Astrocyte of the spinal cord (primary cell): ENCODE measurements around the gene COL11A1.
"Not testable (repeated sequence)": the region's sequence is repeated elsewhere in the genome, so short reads cannot be mapped to it uniquely, and the experiment has no call there.

Source experiments
- DNase-seq: peaks from one replicate; pipeline ENCODE4 v3.0.0; 2011; ENCODE audit warnings: low read depth, low spot score
- H3K4me3 ChIP-seq: 2 replicates; pipeline ENCODE4 v1.5.1; 2011; ENCODE audit warnings: low read depth, mild to moderate bottlenecking, low read length, moderate library complexity
- in situ Hi-C: cut with HindIII; loops from 2 replicates; pipeline ENCODE4 v1.10.0; 2017; ENCODE audit warnings: low sequenced_read_pairs
- TF ChIP-seq, protein P1 (sequence below): IDR thresholded peaks from 2 replicates; pipeline ENCODE4 v1.5.1; 2012; ENCODE audit warnings: low read depth, mild to moderate bottlenecking, low read length, inconsistent platforms

COL11A1 gene

DNA sequence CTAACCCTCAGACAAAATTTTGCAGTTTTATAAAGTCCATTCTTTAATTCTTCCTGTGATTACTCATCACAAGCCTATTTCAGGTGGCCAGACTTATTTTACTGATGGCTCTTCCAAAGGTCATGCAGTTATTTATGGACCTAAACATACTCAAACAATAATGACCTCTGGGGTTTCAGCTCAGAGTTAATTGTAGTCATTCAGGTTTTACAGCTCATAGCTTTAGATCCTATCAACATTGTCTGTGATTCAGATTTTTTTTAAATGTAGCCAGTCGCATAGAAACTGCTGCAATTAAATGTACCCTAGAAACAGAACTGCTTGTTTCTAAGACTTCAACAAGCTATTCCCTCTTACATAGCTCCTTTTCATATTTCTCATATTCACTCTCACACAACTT is 270.8 kb downstream of the COL11A1 start:
- TF ChIP-seq, protein P1, sequence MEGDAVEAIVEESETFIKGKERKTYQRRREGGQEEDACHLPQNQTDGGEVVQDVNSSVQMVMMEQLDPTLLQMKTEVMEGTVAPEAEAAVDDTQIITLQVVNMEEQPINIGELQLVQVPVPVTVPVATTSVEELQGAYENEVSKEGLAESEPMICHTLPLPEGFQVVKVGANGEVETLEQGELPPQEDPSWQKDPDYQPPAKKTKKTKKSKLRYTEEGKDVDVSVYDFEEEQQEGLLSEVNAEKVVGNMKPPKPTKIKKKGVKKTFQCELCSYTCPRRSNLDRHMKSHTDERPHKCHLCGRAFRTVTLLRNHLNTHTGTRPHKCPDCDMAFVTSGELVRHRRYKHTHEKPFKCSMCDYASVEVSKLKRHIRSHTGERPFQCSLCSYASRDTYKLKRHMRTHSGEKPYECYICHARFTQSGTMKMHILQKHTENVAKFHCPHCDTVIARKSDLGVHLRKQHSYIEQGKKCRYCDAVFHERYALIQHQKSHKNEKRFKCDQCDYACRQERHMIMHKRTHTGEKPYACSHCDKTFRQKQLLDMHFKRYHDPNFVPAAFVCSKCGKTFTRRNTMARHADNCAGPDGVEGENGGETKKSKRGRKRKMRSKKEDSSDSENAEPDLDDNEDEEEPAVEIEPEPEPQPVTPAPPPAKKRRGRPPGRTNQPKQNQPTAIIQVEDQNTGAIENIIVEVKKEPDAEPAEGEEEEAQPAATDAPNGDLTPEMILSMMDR, result no peak
- DNase-seq, result no peak
- no peak overlapping the region for H3K4me3 ChIP-seq
- in situ Hi-C loops, result no loop called here

DNA sequence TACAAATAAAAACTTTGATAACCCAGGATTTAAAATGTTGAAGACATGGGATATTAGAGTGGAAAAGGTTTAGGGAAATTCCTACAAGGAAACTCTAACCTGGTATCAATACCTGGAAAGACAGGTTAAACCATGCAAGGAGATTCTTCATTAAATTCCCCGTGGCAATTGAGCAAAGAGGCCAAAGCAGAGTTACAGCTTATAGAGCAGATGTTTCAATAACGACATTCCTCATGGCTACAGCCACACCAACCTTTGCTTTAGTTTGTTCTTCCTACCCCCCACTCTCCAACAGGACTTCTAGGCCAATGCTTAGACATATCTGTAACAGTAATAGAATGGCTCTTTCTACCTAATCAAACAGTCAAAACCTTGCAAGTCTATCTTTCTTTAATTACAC is 271.3 kb downstream of the COL11A1 start:
- TF ChIP-seq, protein P1, result no peak
- DNase-seq, result no peak
- H3K4me3 ChIP-seq, result no peak overlapping the region
- in situ Hi-C loops, result no loop called here

DNA sequence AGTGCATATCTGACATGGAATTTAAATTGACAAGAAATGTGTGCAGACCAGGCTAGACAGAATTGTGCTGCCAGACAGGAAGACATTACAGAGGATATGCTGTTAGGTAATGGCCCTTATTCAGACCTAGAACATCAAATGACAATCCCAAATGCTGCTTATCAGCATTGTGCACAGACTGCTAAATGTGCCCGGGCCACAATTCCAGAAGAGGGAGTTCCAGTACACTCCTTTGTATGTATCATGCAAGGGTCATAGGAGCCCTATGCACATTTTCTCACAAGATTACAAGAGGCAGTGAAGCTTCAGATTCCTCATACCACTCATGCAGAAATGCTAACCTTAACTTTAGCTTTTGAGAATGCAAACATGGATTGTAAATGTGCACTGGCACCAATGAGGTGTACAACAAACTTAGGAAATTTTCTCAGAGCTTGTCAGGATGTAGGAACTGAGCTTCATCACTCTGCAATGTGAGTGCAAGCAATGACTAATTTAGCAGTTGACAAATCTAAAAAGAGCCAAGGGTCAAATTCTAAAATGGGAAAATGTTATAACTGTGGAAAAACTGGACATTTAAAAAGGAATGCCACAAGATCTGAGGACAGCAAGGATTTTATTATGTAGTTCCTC is 273.5 kb downstream of the COL11A1 start:
- no peak overlapping the region for H3K4me3 ChIP-seq
- in situ Hi-C loops, result no loop called here
- no peak for DNase-seq
- TF ChIP-seq, protein P1, result no peak

DNA sequence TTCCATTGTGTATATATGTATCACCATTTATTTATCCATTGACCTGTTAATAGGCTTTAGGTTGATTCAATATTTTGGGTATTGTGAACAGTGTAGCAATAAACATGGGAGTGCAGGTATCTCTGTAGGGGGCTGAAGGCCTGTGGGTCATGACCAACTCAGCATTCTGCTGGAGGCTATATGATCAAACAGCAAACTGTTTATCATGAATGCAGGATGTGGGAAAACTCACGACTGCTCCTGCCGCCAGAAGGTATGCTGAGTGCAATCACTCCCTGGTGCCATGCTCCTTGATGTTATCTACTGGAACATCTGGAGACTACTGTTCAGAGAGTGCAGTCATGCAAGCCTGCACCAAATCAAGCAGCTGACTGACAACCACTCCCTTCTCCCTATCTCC is 275.2 kb downstream of the COL11A1 start:
- TF ChIP-seq, protein P1, result no peak
- H3K4me3 ChIP-seq, result no peak overlapping the region
- in situ Hi-C loops, result no loop called here
- DNase-seq, result no peak

DNA sequence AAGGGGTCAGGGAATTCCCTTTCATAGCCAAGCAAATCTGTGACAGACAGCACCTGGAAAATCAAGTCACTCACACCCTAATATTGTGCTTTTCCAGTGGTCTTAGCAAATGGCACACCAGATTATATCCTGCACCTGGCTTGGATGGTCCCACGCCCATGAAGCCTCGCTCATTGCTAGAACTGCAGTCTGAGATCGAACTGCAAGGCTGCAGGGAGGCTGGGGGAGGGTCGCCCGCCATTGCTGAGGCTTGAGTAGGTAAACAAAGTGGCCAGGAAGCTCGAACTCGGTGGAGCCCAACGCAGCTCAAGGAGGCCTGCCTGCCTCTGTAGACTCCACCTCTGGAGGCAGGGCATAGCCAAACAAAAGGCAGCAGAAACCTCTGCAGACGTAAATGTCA is 281.6 kb downstream of the COL11A1 start:
- DNase-seq, in situ Hi-C loops, H3K4me3 ChIP-seq: not testable (repeated sequence)
